ENCODE data around the gene SGMS2.

DNA sequence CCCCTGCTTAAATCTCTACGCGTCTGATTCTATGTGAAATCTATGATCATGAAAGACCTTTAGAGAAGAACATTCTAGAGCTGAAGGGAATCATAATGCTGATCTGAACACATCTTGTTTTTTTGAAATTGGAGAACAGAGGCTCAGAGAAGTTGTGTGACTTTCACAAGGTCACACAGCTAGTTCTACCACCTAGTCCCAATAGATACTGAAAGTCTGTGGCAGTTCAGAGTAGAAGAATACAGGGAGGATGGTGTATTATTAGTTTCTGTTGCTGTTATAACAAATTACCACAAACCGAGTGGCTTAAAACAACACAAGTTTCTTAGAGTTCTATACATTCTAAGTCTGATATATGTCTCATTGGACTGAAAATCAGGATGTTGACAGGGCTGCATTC, 121.1 kb downstream of the SGMS2 start:
- TF ChIP-seq, protein P1, sequence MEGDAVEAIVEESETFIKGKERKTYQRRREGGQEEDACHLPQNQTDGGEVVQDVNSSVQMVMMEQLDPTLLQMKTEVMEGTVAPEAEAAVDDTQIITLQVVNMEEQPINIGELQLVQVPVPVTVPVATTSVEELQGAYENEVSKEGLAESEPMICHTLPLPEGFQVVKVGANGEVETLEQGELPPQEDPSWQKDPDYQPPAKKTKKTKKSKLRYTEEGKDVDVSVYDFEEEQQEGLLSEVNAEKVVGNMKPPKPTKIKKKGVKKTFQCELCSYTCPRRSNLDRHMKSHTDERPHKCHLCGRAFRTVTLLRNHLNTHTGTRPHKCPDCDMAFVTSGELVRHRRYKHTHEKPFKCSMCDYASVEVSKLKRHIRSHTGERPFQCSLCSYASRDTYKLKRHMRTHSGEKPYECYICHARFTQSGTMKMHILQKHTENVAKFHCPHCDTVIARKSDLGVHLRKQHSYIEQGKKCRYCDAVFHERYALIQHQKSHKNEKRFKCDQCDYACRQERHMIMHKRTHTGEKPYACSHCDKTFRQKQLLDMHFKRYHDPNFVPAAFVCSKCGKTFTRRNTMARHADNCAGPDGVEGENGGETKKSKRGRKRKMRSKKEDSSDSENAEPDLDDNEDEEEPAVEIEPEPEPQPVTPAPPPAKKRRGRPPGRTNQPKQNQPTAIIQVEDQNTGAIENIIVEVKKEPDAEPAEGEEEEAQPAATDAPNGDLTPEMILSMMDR (IDR thresholded peaks at IDR 0.05) = no peak
- TF ChIP-seq POLR2A (IDR thresholded peaks at IDR 0.05; ENCODE audit: low read depth) (no peak), EP300 (IDR thresholded peaks at IDR 0.05) (no peak), POLR2AphosphoS5 (IDR thresholded peaks at IDR 0.05) (no peak)
